Progenitor cell of endocrine pancreas (in vitro differentiated cells): ENCODE measurements around the gene DPH2. TPM values are rescaled to one million over a fixed set of nuclear protein-coding genes. Genes with fewer than 3 reads are reported as not detected.
A peak's percentile ranks its signal among the peaks of the same experiment; 100 is the strongest.

Experiments used
- DNase-seq: peaks from one replicate; pipeline ENCODE4 v3.0.0; 2021; ENCODE audit warnings: low spot score; ENCODE audit not compliant: unreplicated experiment
- H3K27ac Mint-ChIP-seq: 2 replicates; pipeline ENCODE4 v1.8.0; 2021; ENCODE audit warnings: mild to moderate bottlenecking, moderate library complexity, mixed read lengths
- H3K27me3 Mint-ChIP-seq: 2 replicates; pipeline ENCODE4 v1.8.0; 2021; ENCODE audit warnings: mixed read lengths
- H3K36me3 Mint-ChIP-seq: 2 replicates; pipeline ENCODE4 v1.8.0; 2022; ENCODE audit warnings: mixed read lengths; ENCODE audit not compliant: insufficient read depth
- H3K4me1 Mint-ChIP-seq: 2 replicates; pipeline ENCODE4 v1.8.0; 2021; ENCODE audit warnings: low read depth, mixed read lengths
- H3K4me3 Mint-ChIP-seq: 2 replicates; pipeline ENCODE4 v1.8.0; 2021; ENCODE audit warnings: low read depth, mild to moderate bottlenecking, moderate library complexity, mixed read lengths
- H3K9me3 Mint-ChIP-seq: 2 replicates; pipeline ENCODE4 v1.8.0; 2021; ENCODE audit warnings: low read depth, mixed read lengths
- total RNA-seq: library from RNA; stranded (reverse); gene quantifications from 2 replicates; pipeline ENCODE4 v1.2.1, GENCODE V29; 2021
- TF ChIP-seq, protein P1 (sequence below): fragments of 200-600 bp; sonication (generic); IDR thresholded peaks from one replicate; pipeline ENCODE4 v1.5.0; 2021; ENCODE audit warnings: antibody characterized with exemption, mild to moderate bottlenecking; ENCODE audit not compliant: unreplicated experiment

Gene DPH2
- total RNA-seq, 1 donor from 2014 or later: 25.4 TPM

DNA sequence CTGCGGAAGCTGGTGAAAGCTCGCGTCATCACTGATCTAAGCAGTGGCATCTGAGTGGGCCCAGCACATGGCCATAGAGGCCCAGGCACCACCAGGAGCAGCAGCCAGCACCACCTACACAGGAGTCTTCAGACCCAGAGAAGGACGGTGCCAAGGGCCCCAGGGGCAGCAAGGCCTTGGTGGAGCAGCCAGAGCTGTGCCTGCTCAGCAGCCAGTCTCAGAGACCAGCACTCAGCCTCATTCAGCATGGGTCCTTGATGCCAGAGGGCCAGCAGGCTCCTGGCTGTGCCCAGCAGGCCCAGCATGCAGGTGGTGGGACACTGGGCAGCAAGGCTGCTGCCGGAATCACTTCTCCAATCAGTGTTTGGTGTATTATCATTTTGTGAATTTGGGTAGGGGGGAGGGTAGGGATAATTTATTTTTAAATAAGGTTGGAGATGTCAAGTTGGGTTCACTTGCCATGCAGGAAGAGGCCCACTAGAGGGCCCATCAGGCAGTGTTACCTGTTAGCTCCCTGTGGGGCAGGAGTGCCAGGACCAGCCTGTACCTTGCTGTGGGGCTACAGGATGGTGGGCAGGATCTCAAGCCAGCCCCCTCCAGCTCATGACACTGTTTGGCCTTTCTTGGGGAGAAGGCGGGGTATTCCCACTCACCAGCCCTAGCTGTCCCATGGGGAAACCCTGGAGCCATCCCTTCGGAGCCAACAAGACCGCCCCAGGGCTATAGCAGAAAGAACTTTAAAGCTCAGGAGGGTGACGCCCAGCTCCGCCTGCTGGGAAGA lies 39.5 kb upstream of the DPH2 start:
- no peak for DNase-seq
- Mint-ChIP-seq H3K27me3 (peaks cover 28% of the 10 kb centered on the region), H3K36me3 (no peaks in the 10 kb centered on the region), H3K4me1 (peaks cover 6% of the 10 kb centered on the region), H3K9me3 (no peaks in the 10 kb centered on the region), H3K4me3 (no peak overlapping the region), H3K27ac (no peak overlapping the region)
- TF ChIP-seq, protein P1, sequence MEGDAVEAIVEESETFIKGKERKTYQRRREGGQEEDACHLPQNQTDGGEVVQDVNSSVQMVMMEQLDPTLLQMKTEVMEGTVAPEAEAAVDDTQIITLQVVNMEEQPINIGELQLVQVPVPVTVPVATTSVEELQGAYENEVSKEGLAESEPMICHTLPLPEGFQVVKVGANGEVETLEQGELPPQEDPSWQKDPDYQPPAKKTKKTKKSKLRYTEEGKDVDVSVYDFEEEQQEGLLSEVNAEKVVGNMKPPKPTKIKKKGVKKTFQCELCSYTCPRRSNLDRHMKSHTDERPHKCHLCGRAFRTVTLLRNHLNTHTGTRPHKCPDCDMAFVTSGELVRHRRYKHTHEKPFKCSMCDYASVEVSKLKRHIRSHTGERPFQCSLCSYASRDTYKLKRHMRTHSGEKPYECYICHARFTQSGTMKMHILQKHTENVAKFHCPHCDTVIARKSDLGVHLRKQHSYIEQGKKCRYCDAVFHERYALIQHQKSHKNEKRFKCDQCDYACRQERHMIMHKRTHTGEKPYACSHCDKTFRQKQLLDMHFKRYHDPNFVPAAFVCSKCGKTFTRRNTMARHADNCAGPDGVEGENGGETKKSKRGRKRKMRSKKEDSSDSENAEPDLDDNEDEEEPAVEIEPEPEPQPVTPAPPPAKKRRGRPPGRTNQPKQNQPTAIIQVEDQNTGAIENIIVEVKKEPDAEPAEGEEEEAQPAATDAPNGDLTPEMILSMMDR: peak; percentile 66

DNA sequence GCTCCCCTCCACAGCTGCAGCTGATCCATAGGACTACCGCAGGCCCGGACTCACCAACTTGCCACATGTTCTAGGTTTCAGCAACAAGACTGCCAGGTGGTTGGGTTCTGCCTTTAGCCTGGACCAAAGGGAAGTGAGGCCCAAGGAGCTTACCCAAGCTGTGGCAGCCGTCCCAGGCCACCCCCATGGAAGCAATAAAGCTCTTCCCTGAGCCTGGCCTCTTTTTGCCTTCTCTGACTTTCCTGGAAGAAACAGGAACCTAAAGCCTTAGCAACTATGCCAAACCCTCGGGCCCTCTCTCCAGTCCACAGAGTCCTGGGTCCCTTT lies 38.9 kb upstream of the DPH2 start:
- Mint-ChIP-seq H3K4me3 (no peak overlapping the region), H3K4me1 (peaks cover 6% of the 10 kb centered on the region), H3K27me3 (peaks cover 28% of the 10 kb centered on the region), H3K27ac (no peak overlapping the region), H3K9me3 (no peaks in the 10 kb centered on the region), H3K36me3 (no peaks in the 10 kb centered on the region)
- TF ChIP-seq, protein P1: no peak
- DNase-seq: no peak

DNA sequence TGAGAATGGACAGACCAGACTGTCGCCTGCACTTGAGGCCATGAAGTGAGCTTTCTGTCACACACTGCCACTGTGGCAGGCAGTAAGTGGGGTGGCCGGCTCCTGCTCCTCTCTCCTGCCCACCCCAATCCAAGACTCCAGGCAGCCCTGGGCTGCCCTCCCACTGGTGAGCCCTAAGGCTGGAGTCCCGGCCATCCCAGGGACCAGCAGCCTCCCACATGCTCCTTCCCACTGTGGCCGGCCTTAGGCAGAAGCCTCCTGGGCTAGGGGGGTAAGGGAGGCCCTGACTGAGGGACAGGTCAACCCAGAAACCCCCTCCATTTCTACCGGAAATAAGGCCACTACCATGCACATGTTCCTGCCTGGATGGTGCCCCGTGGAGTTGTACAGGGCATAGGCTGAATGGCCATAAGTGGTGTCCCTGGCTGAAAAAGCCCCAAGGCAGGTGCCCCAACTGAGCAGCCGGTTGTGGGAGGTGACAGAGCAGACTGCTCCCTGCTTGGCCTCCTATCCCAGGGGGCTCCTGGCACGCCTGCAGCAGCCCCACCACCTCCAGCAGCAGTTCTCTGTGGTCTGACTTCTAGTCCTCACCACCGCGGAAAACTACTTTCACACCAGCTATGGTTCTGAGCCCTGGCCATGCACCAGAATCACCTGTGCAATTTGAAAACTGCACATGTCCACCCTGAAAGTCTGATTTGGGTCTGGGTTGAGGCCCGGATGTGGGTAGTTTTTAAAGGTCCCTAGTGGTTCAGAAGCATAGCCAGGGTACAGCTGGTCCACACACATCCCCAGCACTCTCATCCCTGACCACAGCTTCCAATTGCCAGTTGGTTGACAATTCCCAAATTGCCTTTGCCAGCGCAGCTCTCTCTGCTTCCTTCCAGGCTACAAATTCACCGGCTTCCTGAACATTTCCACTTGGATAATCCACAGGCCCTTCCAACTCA lies 37.8 kb upstream of the DPH2 start:
- no peak overlapping the region for H3K4me3 Mint-ChIP-seq
- H3K9me3 Mint-ChIP-seq: no peaks in the 10 kb centered on the region
- no peaks in the 10 kb centered on the region for H3K36me3 Mint-ChIP-seq
- no peak for DNase-seq
- H3K4me1 Mint-ChIP-seq: peaks cover 6% of the 10 kb centered on the region
- no peak overlapping the region for H3K27ac Mint-ChIP-seq
- TF ChIP-seq, protein P1: no peak
- peaks cover 28% of the 10 kb centered on the region for H3K27me3 Mint-ChIP-seq

DNA sequence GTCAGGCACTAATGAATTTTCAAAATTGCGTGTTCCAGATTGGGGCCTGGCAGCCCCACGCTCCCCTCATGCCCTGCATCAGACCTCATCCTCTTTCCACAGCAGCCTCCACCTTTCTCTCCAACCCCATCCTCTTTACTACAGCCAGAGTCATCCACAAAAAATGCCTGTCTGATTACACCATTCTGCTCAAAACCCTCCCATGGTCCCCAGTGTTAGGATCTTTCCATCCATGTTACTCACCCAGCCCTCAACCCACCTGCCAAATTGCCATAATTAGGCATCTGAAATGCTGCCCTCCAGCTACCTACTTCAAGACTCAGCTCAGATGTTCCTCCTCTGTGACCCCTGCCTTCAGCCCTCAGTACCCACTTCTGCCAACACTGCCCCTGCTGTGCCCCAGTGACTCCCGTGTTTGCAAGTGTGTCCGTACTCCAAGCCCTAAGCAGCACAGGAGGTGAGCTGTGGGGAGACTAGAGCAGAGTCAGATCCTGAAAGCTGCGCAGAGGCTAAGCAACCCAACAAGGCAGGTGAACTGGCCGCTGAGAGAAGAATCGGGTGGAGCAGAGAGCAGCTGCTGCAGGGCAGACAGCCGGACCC lies 36.9 kb upstream of the DPH2 start:
- no peak for DNase-seq
- peaks cover 26% of the 10 kb centered on the region for H3K27me3 Mint-ChIP-seq
- no peaks in the 10 kb centered on the region for H3K9me3 Mint-ChIP-seq
- TF ChIP-seq, protein P1: no peak
- peaks cover 6% of the 10 kb centered on the region for H3K4me1 Mint-ChIP-seq
- H3K4me3 Mint-ChIP-seq: peak overlapping the region; percentile 70
- no peak overlapping the region for H3K27ac Mint-ChIP-seq
- no peaks in the 10 kb centered on the region for H3K36me3 Mint-ChIP-seq
